GM06990 (cell line): Measurements from ENCODE around the gene PKD2L2.

Experiments
- DNase-seq: peaks from one replicate; pipeline ENCODE4 v3.0.0-alpha.2; 2011; ENCODE audit not compliant: insufficient read length; ENCODE audit errors: extremely low read depth
- H3K27me3 ChIP-seq: replicated peaks from 2 replicates; pipeline ENCODE4 v1.6.0; 2011; ENCODE audit warnings: low read length; ENCODE audit not compliant: control insufficient read depth, insufficient read depth
- H3K36me3 ChIP-seq: 2 replicates; pipeline ENCODE4 v1.5.1; 2011; ENCODE audit warnings: low read length; ENCODE audit not compliant: control insufficient read depth, insufficient read depth
- H3K4me3 ChIP-seq: replicated peaks from 2 replicates; pipeline ENCODE4 v1.5.1; 2011; ENCODE audit warnings: low read depth, mild to moderate bottlenecking, control low read depth, low read length
- CTCF ChIP-seq: IDR thresholded peaks from 2 replicates; pipeline ENCODE4 v1.5.1; 2011; ENCODE audit warnings: low read length, control low read depth, mild to moderate bottlenecking, inconsistent platforms; ENCODE audit not compliant: insufficient read depth, poor library complexity, severe bottlenecking

The PKD2L2 gene

GRCh38 chr5:137916923-137917322 is 27.7 kb downstream of the PKD2L2 start:
- Histone ChIP-seq H3K36me3 (no peaks in the 10 kb centered on the region), H3K27me3 (no peaks in the 10 kb centered on the region), H3K4me3 (no peak overlapping the region)
- DNase-seq: no peak
- TF ChIP-seq CTCF: no peak

GRCh38 chr5:137921931-137922330 is 32.7 kb downstream of the PKD2L2 start:
- Histone ChIP-seq H3K4me3 (no peak overlapping the region), H3K36me3 (no peaks in the 10 kb centered on the region), H3K27me3 (no peaks in the 10 kb centered on the region)
- TF ChIP-seq CTCF: no peak
- no peak for DNase-seq

DNA sequence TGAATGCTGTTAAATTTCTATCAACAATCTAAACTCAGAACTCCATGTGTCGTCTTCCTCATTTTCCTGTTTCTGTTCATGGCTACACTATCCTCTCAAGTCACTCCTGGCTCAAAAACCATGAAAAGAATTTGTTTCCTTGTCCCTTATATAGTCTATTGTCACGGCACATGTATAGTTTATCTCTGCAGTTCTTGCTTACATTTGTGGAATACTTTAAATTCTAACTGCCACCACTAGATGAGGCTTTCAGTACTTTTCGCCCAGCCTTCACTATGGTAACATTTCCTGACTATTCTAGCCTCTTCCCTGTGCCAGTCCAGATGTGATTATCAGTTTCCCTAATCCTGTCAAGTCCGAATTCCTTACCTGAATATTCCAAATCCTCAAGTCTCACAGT is 34.6 kb downstream of the PKD2L2 start:
- no peaks in the 10 kb centered on the region for H3K36me3 ChIP-seq
- DNase-seq: no peak
- TF ChIP-seq CTCF: no peak
- no peaks in the 10 kb centered on the region for H3K27me3 ChIP-seq
- H3K4me3 ChIP-seq: no peak overlapping the region

DNA sequence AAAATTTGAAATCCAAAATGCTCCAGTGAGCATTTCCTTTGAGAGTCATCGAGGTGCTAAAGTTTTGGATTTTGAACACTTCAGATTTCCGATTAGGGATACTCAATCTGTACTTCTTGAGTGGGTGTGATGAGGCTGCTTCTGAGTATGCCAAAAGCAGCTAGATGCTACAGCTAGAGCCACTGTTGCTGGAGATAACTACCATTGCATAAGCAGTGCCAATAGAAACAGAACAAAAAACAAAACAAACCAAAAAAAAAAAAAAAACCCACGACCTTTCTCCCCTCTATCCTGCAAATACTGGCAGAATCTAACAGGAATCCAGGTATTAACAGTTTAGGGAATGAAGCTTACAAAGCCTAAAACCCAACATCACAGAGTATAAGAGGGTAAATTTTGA is 43.5 kb downstream of the PKD2L2 start:
- no peak for TF ChIP-seq CTCF
- H3K4me3 ChIP-seq: no peak overlapping the region
- H3K27me3 ChIP-seq: no peaks in the 10 kb centered on the region
- H3K36me3 ChIP-seq: no peaks in the 10 kb centered on the region; the same call in 1 of the 2 replicates
- no peak for DNase-seq

DNA sequence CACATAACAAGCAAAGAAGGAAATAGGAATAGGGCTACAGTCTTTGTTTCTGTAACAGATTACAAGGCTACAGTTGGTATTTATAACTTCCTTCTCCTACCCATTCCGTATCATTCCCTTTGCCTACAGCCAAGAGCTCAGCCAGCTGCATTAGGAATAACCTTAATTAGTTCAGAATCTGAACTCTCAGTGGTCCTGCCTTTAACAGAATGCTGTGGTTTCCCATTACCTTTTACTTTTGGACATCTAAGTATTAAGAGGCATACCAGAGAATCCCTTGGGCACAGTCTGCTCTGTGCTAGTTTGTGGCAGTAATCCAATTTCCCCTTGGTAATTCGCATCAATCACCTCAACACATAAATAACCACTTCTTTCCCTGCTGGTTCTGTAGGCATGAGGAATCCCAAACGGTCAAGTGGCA is 44.2 kb downstream of the PKD2L2 start:
- DNase-seq: no peak
- Histone ChIP-seq H3K4me3 (no peak overlapping the region), H3K36me3 (no peaks in the 10 kb centered on the region; the same call in 1 of the 2 replicates), H3K27me3 (no peaks in the 10 kb centered on the region)
- TF ChIP-seq CTCF: no peak

DNA sequence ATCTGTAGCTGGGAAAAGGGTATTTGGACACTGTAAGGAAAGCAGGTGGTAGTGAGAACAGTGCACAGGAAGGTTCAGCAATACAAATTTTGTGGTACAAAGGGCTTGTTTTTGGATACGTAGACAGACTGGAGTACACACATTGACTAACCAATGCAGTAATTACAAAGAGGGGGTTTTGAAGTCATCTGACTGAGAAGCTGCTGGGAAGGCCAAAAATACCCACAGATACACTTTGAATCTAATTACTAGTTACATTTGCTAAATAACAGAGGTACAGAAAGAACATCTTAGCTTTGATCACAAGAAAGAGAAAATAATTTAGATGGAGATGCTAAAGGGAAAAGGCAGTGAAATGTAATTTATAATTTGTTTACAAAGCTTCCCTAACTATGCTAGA is 45.9 kb downstream of the PKD2L2 start:
- no peak overlapping the region for H3K4me3 ChIP-seq
- no peaks in the 10 kb centered on the region for H3K27me3 ChIP-seq
- no peak for TF ChIP-seq CTCF
- H3K36me3 ChIP-seq: peaks cover 5% of the 10 kb centered on the region
- DNase-seq: peak; percentile 10
